IMR-90 (cell line): Measurements from ENCODE around the gene ZNF74. TPM values are rescaled to one million over a fixed set of nuclear protein-coding genes. Genes with fewer than 3 reads are reported as not detected.

ENCODE experiments used
- ATAC-seq: fragments of 200-7000 bp; cut with Tn5 transposase; 2 replicates; pipeline ENCODE4 v1.9.1; 2020; ENCODE audit warnings: low read depth, mild to moderate bottlenecking, moderate library complexity
- BruUV-seq: library from RNA; stranded (reverse); fragments of 400-500 nt; replicated peaks from 2 replicates; lab custom pipeline; 2021; lab: Mats Ljungman, UMichigan
- CTCF ChIA-PET: fragments of 300-600 bp; formaldehyde crosslinking; extraction: SDS; loops from one replicate; lab custom pipeline; 2021; ENCODE audit warnings: antibody characterized with exemption; lab: Yijun Ruan, JAX
- POLR2A ChIA-PET: fragments of 300-600 bp; sonication (Branson Sonifier 250); formaldehyde crosslinking; loops from one replicate; lab custom pipeline; 2022; ENCODE audit warnings: antibody characterized with exemption; ENCODE audit not compliant: unreplicated experiment; lab: Charles Lee
- DNase-seq: peaks from one replicate; pipeline ENCODE4 v3.0.0; 2013
- H2AFZ ChIP-seq: replicated peaks from 2 replicates; pipeline ENCODE3; 2013; ENCODE audit warnings: low read length, mild to moderate bottlenecking; ENCODE audit not compliant: poor library complexity
- H2AK5ac ChIP-seq: 2 replicates; pipeline ENCODE4 v1.6.1; 2013; ENCODE audit warnings: low read depth, low read length, inconsistent platforms
- H2AK9ac ChIP-seq: replicated peaks from 2 replicates; pipeline ENCODE3; 2013; ENCODE audit warnings: mild to moderate bottlenecking, low read depth, low read length, moderate library complexity; ENCODE audit not compliant: poor library complexity
- H2BK120ac ChIP-seq: 2 replicates; pipeline ENCODE4 v1.6.1; 2013; ENCODE audit warnings: low read depth, low read length, inconsistent platforms
- H2BK15ac ChIP-seq: 3 replicates; pipeline ENCODE4 v1.6.1; 2013; ENCODE audit warnings: low read depth, low read length, inconsistent platforms
- H2BK20ac ChIP-seq: 2 replicates; pipeline ENCODE4 v1.6.1; 2013; ENCODE audit warnings: low read depth, mild to moderate bottlenecking, inconsistent platforms, low read length, moderate library complexity
- H2BK5ac ChIP-seq: 2 replicates; pipeline ENCODE4 v1.6.1; 2013; ENCODE audit warnings: mild to moderate bottlenecking, low read depth, low read length, inconsistent platforms; ENCODE audit not compliant: poor library complexity, severe bottlenecking
- H3K14ac ChIP-seq: replicated peaks from 2 replicates; pipeline ENCODE4 v1.6.1; 2013; ENCODE audit warnings: low read depth, low read length, inconsistent platforms
- H3K18ac ChIP-seq: 2 replicates; pipeline ENCODE4 v1.6.1; 2013; ENCODE audit warnings: low read depth, low read length, control low read depth
- H3K23ac ChIP-seq: 2 replicates; pipeline ENCODE4 v1.6.1; 2013; ENCODE audit warnings: low read depth, low read length, inconsistent platforms
- H3K27ac ChIP-seq: 2 replicates; pipeline ENCODE4 v1.5.1; 2013; ENCODE audit warnings: mild to moderate bottlenecking, control low read depth, low read length; ENCODE audit not compliant: insufficient read depth
- H3K27me3 ChIP-seq: 2 replicates; pipeline ENCODE4 v1.6.1; 2013; ENCODE audit warnings: low read length; ENCODE audit not compliant: control insufficient read depth, insufficient read depth
- H3K36me3 ChIP-seq: 2 replicates; pipeline ENCODE4 v1.6.1; 2013; ENCODE audit warnings: low read length, mixed read lengths; ENCODE audit not compliant: control insufficient read depth, insufficient read depth
- H3K4ac ChIP-seq: 2 replicates; pipeline ENCODE4 v1.6.1; 2013; ENCODE audit warnings: low read depth, low read length, inconsistent platforms
- H3K4me1 ChIP-seq: 2 replicates; pipeline ENCODE4 v1.6.1; 2013; ENCODE audit warnings: low read length, mixed read lengths; ENCODE audit not compliant: control insufficient read depth, insufficient read depth
- H3K4me2 ChIP-seq: 2 replicates; pipeline ENCODE4 v1.6.1; 2013; ENCODE audit warnings: low read depth, mild to moderate bottlenecking, control low read depth, low read length, moderate library complexity
- H3K4me3 ChIP-seq: 2 replicates; pipeline ENCODE4 v1.5.1; 2013; ENCODE audit warnings: low read depth, mild to moderate bottlenecking, control low read depth, low read length, moderate library complexity; ENCODE audit not compliant: insufficient read depth
- H3K56ac ChIP-seq: 2 replicates; pipeline ENCODE4 v1.6.1; 2013; ENCODE audit warnings: low read length, inconsistent platforms; ENCODE audit not compliant: insufficient read depth; ENCODE audit errors: extremely low read depth
- H3K79me1 ChIP-seq, 2 experiments: 2 replicates each; pipeline ENCODE4 v1.6.1; 2013; ENCODE audit warnings: low read length in 2 of 2, inconsistent platforms in 1 of 2, low read depth in 1 of 2
- H3K9ac ChIP-seq: 2 replicates; pipeline ENCODE4 v1.6.1; 2013; ENCODE audit warnings: low read depth, low read length, control low read depth
- H3K9me1 ChIP-seq: 2 replicates; pipeline ENCODE4 v1.6.1; 2013; ENCODE audit warnings: low read length, inconsistent platforms; ENCODE audit not compliant: insufficient read depth
- H3K9me3 ChIP-seq: 2 replicates; pipeline ENCODE4 v1.6.1; 2013; ENCODE audit warnings: low read length; ENCODE audit not compliant: control insufficient read depth, insufficient read depth
- H4K20me1 ChIP-seq: 2 replicates; pipeline ENCODE4 v1.6.1; 2013; ENCODE audit warnings: low read length, inconsistent platforms; ENCODE audit not compliant: insufficient read depth
- H4K5ac ChIP-seq: 2 replicates; pipeline ENCODE4 v1.6.1; 2013; ENCODE audit warnings: mild to moderate bottlenecking, low read depth, low read length, control low read depth
- H4K8ac ChIP-seq, 2 experiments: 2 replicates each; pipeline ENCODE4 v1.6.1; 2013; ENCODE audit warnings: low read depth in 2 of 2, low read length in 2 of 2, control low read depth in 1 of 2, inconsistent platforms in 1 of 2
- H4K91ac ChIP-seq: 2 replicates; pipeline ENCODE4 v1.6.1; 2013; ENCODE audit warnings: low read depth, low read length, inconsistent platforms; ENCODE audit not compliant: insufficient read depth
- BHLHE40 ChIP-seq: fragments of 150-350 bp; IDR thresholded peaks from 2 replicates; pipeline ENCODE4 v1.6.1; 2016; ENCODE audit warnings: mild to moderate bottlenecking, low read depth, low read length
- CEBPB ChIP-seq: IDR thresholded peaks from 2 replicates; pipeline ENCODE4 v1.6.1; 2012; ENCODE audit warnings: low read depth, low read length, improper control_type of control experiment
- CHD1 ChIP-seq: IDR thresholded peaks from 2 replicates; pipeline ENCODE4 v1.6.1; 2012; ENCODE audit warnings: low read depth, low read length, improper control_type of control experiment
- CTCF ChIP-seq: conservative IDR thresholded peaks from 2 replicates; pipeline ENCODE4 v1.5.1; 2012; ENCODE audit warnings: mild to moderate bottlenecking, low read depth, low read length, improper control_type of control experiment
- ELK1 ChIP-seq: fragments of 150-350 bp; IDR thresholded peaks from 2 replicates; pipeline ENCODE4 v1.6.1; 2016; ENCODE audit warnings: low read depth, mild to moderate bottlenecking, low read length, moderate library complexity, borderline replicate concordance
- FOS ChIP-seq: fragments of 150-350 bp; IDR thresholded peaks from 2 replicates; pipeline ENCODE4 v1.6.1; 2016; ENCODE audit warnings: low read depth, low read length
- MAFK ChIP-seq: IDR thresholded peaks from 2 replicates; pipeline ENCODE4 v1.6.1; 2012; ENCODE audit warnings: low read depth, low read length, improper control_type of control experiment
- MAZ ChIP-seq: IDR thresholded peaks from 2 replicates; pipeline ENCODE4 v1.6.1; 2012; ENCODE audit warnings: low read depth, mild to moderate bottlenecking, low read length, improper control_type of control experiment, moderate library complexity, borderline replicate concordance
- MXI1 ChIP-seq: IDR thresholded peaks from 2 replicates; pipeline ENCODE4 v1.6.1; 2012; ENCODE audit warnings: low read depth, mild to moderate bottlenecking, low read length, moderate library complexity, borderline replicate concordance
- NFE2L2 ChIP-seq: fragments of 150-350 bp; IDR thresholded peaks from 2 replicates; pipeline ENCODE4 v1.6.1; 2016; ENCODE audit warnings: low read depth, mild to moderate bottlenecking, low read length
- POLR2A ChIP-seq: IDR thresholded peaks from 2 replicates; pipeline ENCODE4 v1.6.1; 2012; ENCODE audit warnings: mild to moderate bottlenecking, low read depth, low read length
- RAD21 ChIP-seq: IDR thresholded peaks from 2 replicates; pipeline ENCODE4 v1.6.1; 2012; ENCODE audit warnings: low read length, improper control_type of control experiment
- RCOR1 ChIP-seq: IDR thresholded peaks from 2 replicates; pipeline ENCODE4 v1.6.1; 2012; ENCODE audit warnings: mild to moderate bottlenecking, low read length, improper control_type of control experiment; ENCODE audit not compliant: insufficient replicate concordance
- RFX5 ChIP-seq: IDR thresholded peaks from 2 replicates; pipeline ENCODE4 v1.8.0; 2012; ENCODE audit warnings: low read depth, mild to moderate bottlenecking, low read length, moderate library complexity
- SMC3 ChIP-seq: fragments of 150-350 bp; IDR thresholded peaks from 2 replicates; pipeline ENCODE4 v1.6.1; 2016; ENCODE audit warnings: low read depth, mild to moderate bottlenecking, antibody characterized with exemption, low read length, moderate library complexity
- USF2 ChIP-seq: fragments of 150-350 bp; IDR thresholded peaks from 2 replicates; pipeline ENCODE4 v1.6.1; 2017; ENCODE audit warnings: mild to moderate bottlenecking, antibody characterized with exemption, low read length, low read depth
- WGBS, 2 experiments: methylation state at CpG; one replicate each; pipeline versions ENCODE4 v1.1.5 to v1.1.7; 2013; ENCODE audit warnings: missing lambda C conversion rate in 2 of 2; ENCODE audit not compliant: insufficient read length in 1 of 2; ENCODE audit errors: extremely low coverage in 2 of 2; 5-methylcytosine and 5-hydroxymethylcytosine counted together
- dilution Hi-C: fragments of 300-500 bp; cut with HindIII; formaldehyde crosslinking; loops from one replicate; pipeline ENCODE4 v1.14.3; 2018; ENCODE audit warnings: low sequenced_read_pairs; ENCODE audit not compliant: unreplicated experiment
- in situ Hi-C: fragments of 300-500 bp; cut with MboI; formaldehyde crosslinking; loops from 3 replicates; pipeline ENCODE4 v1.14.3; 2019; ENCODE audit warnings: low sequenced_read_pairs, inconsistent platforms, mixed read lengths
- intact Hi-C: fragments of 100-400 bp; cut with micrococcal nuclease; formaldehyde crosslinking; loops from 2 replicates; pipeline ENCODE4 v1.10.0; 2022
- polyA plus RNA-seq, 3 experiments: library from polyadenylated mRNA; depleted of rRNA; stranded (reverse); fragments of >200 nt; gene quantifications; 2 replicates each; pipeline ENCODE4 v1.2.3, GENCODE V29; 2012; ENCODE audit warnings: low replicate concordance in 1 of 3
- total RNA-seq: library from RNA; depleted of rRNA; stranded (reverse); fragments of >200 nt; gene quantifications from 2 replicates; pipeline ENCODE4 v1.2.3, GENCODE V29; 2012

Gene ZNF74
- total and polyA plus RNA-seq, 2 of the 4 experiments (the other 2 are of a cell fraction), result 7.5 to 8.4 TPM

GRCh38 chr22:20451920-20452319 lies 58.0 kb downstream of the ZNF74 start:
- no peak overlapping the region for H3K14ac ChIP-seq
- no peak overlapping the region for H3K18ac ChIP-seq
- in situ Hi-C loops (loop anchor here (10.0 kb wide), 2 partner anchors 57 to 297 kb away; partner anchors contain the start of genes CCDC188 and ZNF74), intact Hi-C loops (no loop called here), dilution Hi-C loops (no loop called here)
- no peak overlapping the region for H2BK5ac ChIP-seq
- H3K36me3 ChIP-seq, result peaks cover 13% of the 10 kb centered on the region
- H2BK120ac ChIP-seq, result no peak overlapping the region
- no peaks in the 10 kb centered on the region for H3K27me3 ChIP-seq
- no peak overlapping the region for H3K27ac ChIP-seq
- peaks cover 0 to 12% of the 10 kb centered on the region in 2 experiments; a peak in 2 of 4 replicates for H3K79me1 ChIP-seq
- H2AFZ ChIP-seq, result no peak overlapping the region
- H3K9me1 ChIP-seq, result no peaks in the 10 kb centered on the region
- H3K4me1 ChIP-seq, result no peaks in the 10 kb centered on the region; the same call in 1 of the 2 replicates
- no TSS peak for BruUV-seq
- H4K5ac ChIP-seq, result no peak overlapping the region
- H2AK9ac ChIP-seq, result no peak overlapping the region
- H3K4ac ChIP-seq, result no peak overlapping the region
- ChIA-PET CTCF (interaction anchor here (1.1 kb wide), 1 partner anchor 34 kb away, joined by 4 read pairs; no protein-coding TSS in a partner anchor), POLR2A (no interaction called here)
- H2BK20ac ChIP-seq, result no peak overlapping the region
- H4K20me1 ChIP-seq, result no peaks in the 10 kb centered on the region
- H3K4me3 ChIP-seq, result no peak overlapping the region
- TF ChIP-seq MXI1 (no peak), CEBPB (no peak), RAD21 (no peak), SMC3 (no peak), FOS (no peak), USF2 (no peak), POLR2A (no peak), MAFK (no peak), MAZ (no peak), BHLHE40 (no peak), RCOR1 (no peak), CHD1 (no peak), NFE2L2 (no peak), ELK1 (no peak), CTCF (no peak), RFX5 (no peak)
- no peaks in the 10 kb centered on the region for H3K9me3 ChIP-seq
- H3K4me2 ChIP-seq, result no peak overlapping the region
- DNase-seq (no peak), ATAC-seq (no peak)
- H3K9ac ChIP-seq, result no peak overlapping the region
- no CpG with 5 or more reads among the region's 2 CpGs for WGBS, 2 experiments
- no peak overlapping the region for H4K8ac ChIP-seq
- no peak overlapping the region for H3K23ac ChIP-seq
- H4K91ac ChIP-seq, result no peak overlapping the region
- no peak overlapping the region for H3K56ac ChIP-seq
- no peak overlapping the region for H2AK5ac ChIP-seq
- no peak overlapping the region for H2BK15ac ChIP-seq
